Adrenal gland (tissue), 12 donors: ENCODE results near the gene STARD13. TPM values are rescaled to one million over a fixed set of nuclear protein-coding genes. Genes with fewer than 3 reads are reported as not detected.

Experiments
- DNase-seq, 7 donors: peaks; one replicate each; pipeline ENCODE4 v3.0.0-alpha.2; 2019 to 2020
- H3K27ac ChIP-seq, 5 donors: fragments of 200-600 bp; sonication (generic) in 4 of 5; 1 replicate in 3 of 5; 2 replicates in 2 of 5; pipeline versions ENCODE4 v1.5.1 to v1.8.0; 2016 to 2020; ENCODE audit warnings: mild to moderate bottlenecking in 1 of 5
- H3K27me3 ChIP-seq: fragments of 200-600 bp; 2 replicates; pipeline ENCODE4 v1.8.0; 2021
- H3K36me3 ChIP-seq, 2 donors: fragments of 200-600 bp; replicated peaks in 1 of 2; 1 replicate in 1 of 2; 2 replicates in 1 of 2; pipeline versions ENCODE4 v1.5.1 to v1.8.0; 2018 to 2022
- H3K4me1 ChIP-seq, 2 donors: fragments of 200-600 bp; replicated peaks in 1 of 2; 1 replicate in 1 of 2; 2 replicates in 1 of 2; pipeline versions ENCODE4 v1.5.1 to v1.8.0; 2018 to 2021
- H3K4me3 ChIP-seq, 4 donors: fragments of 200-600 bp; sonication (generic) in 3 of 4; one replicate each; pipeline ENCODE4 v1.5.1; 2016 to 2018
- H3K9me3 ChIP-seq, 3 donors: fragments of 200-600 bp; sonication (generic) in 1 of 3; replicated peaks in 1 of 3; 1 replicate in 2 of 3; 2 replicates in 1 of 3; pipeline versions ENCODE4 v1.5.1 to v1.8.0; 2016 to 2021
- CTCF ChIP-seq, 6 experiments: fragments of 450-650 bp in 4 of 6; fragments of 200-600 bp in 2 of 6; sonication (generic) in 1 of 6; IDR thresholded peaks; 1 replicate in 5 of 6; 2 replicates in 1 of 6; pipeline versions ENCODE4 v1.5.1 to v1.8.0; 2016 to 2021; ENCODE audit warnings: antibody characterized with exemption in 6 of 6, mild to moderate bottlenecking in 2 of 6, moderate library complexity in 1 of 6
- POLR2A ChIP-seq, 2 donors: fragments of 450-650 bp; IDR thresholded peaks; one replicate each; pipeline ENCODE4 v1.6.1; 2017; ENCODE audit warnings: antibody characterized with exemption in 2 of 2, mild to moderate bottlenecking in 2 of 2, moderate library complexity in 1 of 2
- WGBS, 4 donors: extraction: QIAGEN DNeasy Blood & Tissue Kit in 2 of 4; methylation state at CpG; one replicate each; pipeline versions ENCODE4 v1.1.5 to v1.1.7; 2013 to 2017; 5-methylcytosine and 5-hydroxymethylcytosine counted together
- intact Hi-C, 2 donors: fragments of 100-400 bp; cut with DNase I; formaldehyde crosslinking; loops; one replicate each; pipeline versions ENCODE4 v1.14.1 to v1.15.0; 2022 to 2023
- polyA plus RNA-seq, 3 donors: library from polyadenylated mRNA; stranded (reverse); fragments of 200-250 nt in 2 of 3; fragments of 350-450 nt in 1 of 3; fragmentation: Illumina TruSeq in 1 of 3; extraction: RNeasy Lipid Tissue Mini Kit (QIAGEN cat#74804) in 1 of 3; gene quantifications; one replicate each; pipeline ENCODE4 v1.2.3, GENCODE V29; 2013 to 2014
- total RNA-seq, 9 donors: library from RNA; depleted of rRNA in 4 of 9; stranded (reverse); fragments of >200 nt in 4 of 9; fragments of 120-200 nt in 1 of 9; fragmentation: NEBNext Ultra II Directional in 1 of 9; extraction: Animal tissue kit (Norgen Biotek cat#: 25700) in 1 of 9; gene quantifications; one replicate each; pipeline versions ENCODE4 v1.1.0 to v1.2.4, GENCODE V29; 2013 to 2023
- donor health status: healthy with polysubstance abuse.
- donor health status: Bipolar disorder and iron deficiency.
- donor health status: DM: yes; HTN: yes; CAD: no.
- donor health status: DM: no; HTN: no; CAD: no.
- donor health status: DM: no; HTN: no; CAD: no.
- donor health status: DM: yes; HTN: yes; CAD: no.

The STARD13 gene
- total and polyA plus RNA-seq, 12 donors, result 10.5 to 79.8 (median 33.6) TPM

- no peaks in the 10 kb centered on the region for H3K27me3 ChIP-seq
- peaks cover 5 to 35% of the 10 kb centered on the region in 2 donors for H3K4me1 ChIP-seq
- no peaks in the 10 kb centered on the region for H3K9me3 ChIP-seq
- no peak for DNase-seq
- H3K4me3 ChIP-seq, result no peak overlapping the region
- H3K36me3 ChIP-seq, result no peaks in the 10 kb centered on the region
- H3K27ac ChIP-seq, result no peak overlapping the region
- 92 to 100% (median 95%) methylated on average over 1 of the region's 1 CpG for WGBS, 4 donors
- TF ChIP-seq CTCF (IDR thresholded peaks at IDR 0.05) (no peak), POLR2A (IDR thresholded peaks at IDR 0.05) (no peak)
- intact Hi-C loops, result no loop called here
These were observed 67.1 kb downstream of the STARD13 start for GRCh38 chr13:33218426-33218825.

- Histone ChIP-seq H3K9me3 (no peaks in the 10 kb centered on the region), H3K36me3 (no peaks in the 10 kb centered on the region), H3K4me1 (peaks cover 5 to 38% of the 10 kb centered on the region in 2 donors), H3K27ac (no peak overlapping the region), H3K27me3 (no peaks in the 10 kb centered on the region), H3K4me3 (no peak overlapping the region)
- TF ChIP-seq POLR2A (IDR thresholded peaks at IDR 0.05), result no peak
- no peak for TF ChIP-seq CTCF (IDR thresholded peaks at IDR 0.05)
- peak in 1 of 7 donors; percentile 31 for DNase-seq
- WGBS, 4 donors, result 79 to 84% (median 82%) methylated on average over 4 of the region's 4 CpGs
- intact Hi-C loops, result no loop called here
These were observed 67.5 kb downstream of the STARD13 start for GRCh38 chr13:33218020-33218419.

GRCh38 chr13:33217256-33217655 lies 68.3 kb downstream of the STARD13 start:
- Histone ChIP-seq H3K36me3 (no peaks in the 10 kb centered on the region), H3K4me3 (no peak overlapping the region), H3K9me3 (no peaks in the 10 kb centered on the region), H3K4me1 (peaks cover 5 to 35% of the 10 kb centered on the region in 2 donors), H3K27me3 (no peaks in the 10 kb centered on the region), H3K27ac (no peak overlapping the region)
- WGBS, 4 donors, result 57 to 73% (median 66%) methylated on average over 2 to 3 of the region's 3 CpGs
- DNase-seq, result peak in 1 of 7 donors; percentile 46
- intact Hi-C loops, result no loop called here
- TF ChIP-seq POLR2A (IDR thresholded peaks at IDR 0.05), result no peak
- no peak for TF ChIP-seq CTCF (IDR thresholded peaks at IDR 0.05)

- peak overlapping the region in 2 of 5 donors; percentile 22 to 63 for H3K27ac ChIP-seq
- H3K4me3 ChIP-seq, result no peak overlapping the region
- WGBS, 4 donors, result 73 to 78% (median 76%) methylated on average over 6 of the region's 6 CpGs
- no peaks in the 10 kb centered on the region for H3K9me3 ChIP-seq
- TF ChIP-seq CTCF (IDR thresholded peaks at IDR 0.05), result no peak
- no peak for TF ChIP-seq POLR2A (IDR thresholded peaks at IDR 0.05)
- intact Hi-C loops, result no loop called here
- DNase-seq, result peak in 1 of 7 donors; percentile 38
- H3K36me3 ChIP-seq, result no peaks in the 10 kb centered on the region
- H3K4me1 ChIP-seq, result peaks cover 0 to 24% of the 10 kb centered on the region in 2 donors
- no peaks in the 10 kb centered on the region for H3K27me3 ChIP-seq
These were observed 71.8 kb downstream of the STARD13 start for GRCh38 chr13:33213797-33214196.
